GM12878 (cell line): Measurements from ENCODE around the gene RAB7B.

Experiments used
- CTCF ChIP-seq, 3 experiments: IDR thresholded peaks in 2 of 3; conservative IDR thresholded peaks in 1 of 3; 2 replicates each; pipeline ENCODE4 v1.5.1; 2011; ENCODE audit warnings: low read depth in 3 of 3, low read length in 3 of 3, mild to moderate bottlenecking in 3 of 3, control low read depth in 2 of 3, moderate library complexity in 2 of 3, inconsistent platforms in 1 of 3, mixed read lengths in 1 of 3; ENCODE audit not compliant: control insufficient read depth in 2 of 3, insufficient read depth in 1 of 3; ENCODE audit errors: extremely low read depth in 1 of 3
- EP300 ChIP-seq, 2 experiments: fragments of 150-350 bp in 1 of 2; IDR thresholded peaks; 2 replicates each; pipeline ENCODE4 v1.6.1; 2011 to 2012; ENCODE audit warnings: low read depth in 2 of 2, low read length in 2 of 2, borderline replicate concordance in 1 of 2, improper control_type of control experiment in 1 of 2, inconsistent platforms in 1 of 2; ENCODE audit not compliant: control insufficient read depth in 1 of 2
- REST ChIP-seq: IDR thresholded peaks from 2 replicates; pipeline ENCODE4 v1.6.1; 2012; ENCODE audit warnings: mild to moderate bottlenecking, low read depth, low read length

GRCh38 chr1:206020393-206021007 lies 17.3 kb upstream of the RAB7B start:
- TF ChIP-seq CTCF (IDR thresholded peaks at IDR 0.05 in 2 of 3, conservative IDR thresholded peaks at IDR 0.05 in 1 of 3; ENCODE audit: control insufficient read depth in 2 of 3, extremely low read depth in 1 of 3, insufficient read depth in 1 of 3, low read depth in 3 of 3, low read length in 3 of 3): no peak
- TF ChIP-seq REST: no peak
- TF ChIP-seq EP300 (IDR thresholded peaks at IDR 0.05; ENCODE audit: borderline replicate concordance in 1 of 2, control insufficient read depth in 1 of 2, low read depth in 2 of 2, low read length in 2 of 2): no peak
